ENCODE measurements around the gene CNTN1. TPM values are rescaled to one million over a fixed set of nuclear protein-coding genes. Genes with fewer than 3 reads are reported as not detected.

CNTN1 gene
- polyA plus RNA-seq, 1 donor (not counting 4 experiments of a cell fraction or from before 2014, with no cell fraction given), result 19.0 TPM

- H4K20me1 ChIP-seq (ENCODE audit: control insufficient read depth, extremely low read depth, insufficient read depth, low read length), result no peaks in the 10 kb centered on the region
- H3K4me2 ChIP-seq (ENCODE audit: control insufficient read depth, extremely low read depth, insufficient read depth, low read depth, low read length), result peak overlapping the region; percentile 19
- no peaks in the 10 kb centered on the region for H3K27me3 ChIP-seq (ENCODE audit: control insufficient read depth, extremely low read depth, insufficient read depth, low read length)
- FAIRE-seq (no peak), DNase-seq (ENCODE audit: low read depth, low spot score) (no peak)
- H3K4me1 ChIP-seq (ENCODE audit: control insufficient read depth, extremely low read depth, insufficient read depth, low read length), result peaks cover 8% of the 10 kb centered on the region
- H3K9me3 ChIP-seq (ENCODE audit: control insufficient read depth, low read depth, low read length), result no peaks in the 10 kb centered on the region
- H3K79me2 ChIP-seq (ENCODE audit: control insufficient read depth, insufficient read depth, low read length), result no peaks in the 10 kb centered on the region
- H3K27ac ChIP-seq (ENCODE audit: control insufficient read depth, insufficient read depth, low read length), result no peak overlapping the region
- H3K4me3 ChIP-seq (ENCODE audit: control insufficient read depth in 2 of 3, extremely low read depth in 1 of 3, insufficient read depth in 2 of 3, low read depth in 1 of 3, low read length in 3 of 3), result no peak overlapping the region
- no peak overlapping the region for H3K9ac ChIP-seq (ENCODE audit: control insufficient read depth, extremely low read depth, insufficient read depth, low read length)
- no peaks in the 10 kb centered on the region for H3K9me1 ChIP-seq (ENCODE audit: control insufficient read depth, extremely low read depth, insufficient read depth, low read length)
- TF ChIP-seq EZH2 (IDR thresholded peaks at IDR 0.05; ENCODE audit: low read length), result no peak
- no peak for TF ChIP-seq CTCF (optimal IDR thresholded peaks at IDR 0.05 in 1 of 3, IDR thresholded peaks at IDR 0.05 in 1 of 3, conservative IDR thresholded peaks at IDR 0.05 in 1 of 3; ENCODE audit: extremely low read depth in 1 of 3, insufficient read depth in 2 of 3, low read length in 3 of 3)
- no peak overlapping the region for H2AFZ ChIP-seq (ENCODE audit: control insufficient read depth, low read length)
- dilution Hi-C loops (cut with MboI; ENCODE audit: extremely low pct_ligation_motif_present, low sequenced_read_pairs), result no loop called here
- no peaks in the 10 kb centered on the region for H3K36me3 ChIP-seq (ENCODE audit: control insufficient read depth in 2 of 2, extremely low read depth in 1 of 2, insufficient read depth in 2 of 2, low read length in 2 of 2)
Observed at GRCh38 chr12:41034686-41035085, 342.4 kb downstream of the CNTN1 start.

- H3K79me2 ChIP-seq (ENCODE audit: control insufficient read depth, insufficient read depth, low read length), result no peaks in the 10 kb centered on the region
- DNase-seq (ENCODE audit: low read depth, low spot score), result no peak
- no peak for FAIRE-seq
Observed at GRCh38 chr12:41039461-41039860, 347.2 kb downstream of the CNTN1 start.

GRCh38 chr12:41045509-41045908 is 353.3 kb downstream of the CNTN1 start:
- dilution Hi-C loops (cut with MboI; ENCODE audit: extremely low pct_ligation_motif_present, low sequenced_read_pairs), result no loop called here
- Histone ChIP-seq H3K27me3 (ENCODE audit: control insufficient read depth, extremely low read depth, insufficient read depth, low read length) (no peaks in the 10 kb centered on the region), H3K9me3 (ENCODE audit: control insufficient read depth, low read depth, low read length) (no peaks in the 10 kb centered on the region), H3K4me2 (ENCODE audit: control insufficient read depth, extremely low read depth, insufficient read depth, low read depth, low read length) (no peak overlapping the region), H3K4me1 (ENCODE audit: control insufficient read depth, extremely low read depth, insufficient read depth, low read length) (no peaks in the 10 kb centered on the region), H2AFZ (ENCODE audit: control insufficient read depth, low read length) (no peak overlapping the region), H3K27ac (ENCODE audit: control insufficient read depth, insufficient read depth, low read length) (no peak overlapping the region), H3K36me3 (ENCODE audit: control insufficient read depth in 2 of 2, extremely low read depth in 1 of 2, insufficient read depth in 2 of 2, low read length in 2 of 2) (no peaks in the 10 kb centered on the region), H4K20me1 (ENCODE audit: control insufficient read depth, extremely low read depth, insufficient read depth, low read length) (no peaks in the 10 kb centered on the region), H3K9me1 (ENCODE audit: control insufficient read depth, extremely low read depth, insufficient read depth, low read length) (no peaks in the 10 kb centered on the region), H3K4me3 (ENCODE audit: control insufficient read depth in 2 of 3, extremely low read depth in 1 of 3, insufficient read depth in 2 of 3, low read depth in 1 of 3, low read length in 3 of 3) (no peak overlapping the region), H3K79me2 (ENCODE audit: control insufficient read depth, insufficient read depth, low read length) (no peaks in the 10 kb centered on the region), H3K9ac (ENCODE audit: control insufficient read depth, extremely low read depth, insufficient read depth, low read length) (no peak overlapping the region)
- DNase-seq (ENCODE audit: low read depth, low spot score) (no peak), FAIRE-seq (no peak)
- no peak for TF ChIP-seq EZH2 (IDR thresholded peaks at IDR 0.05; ENCODE audit: low read length)
- TF ChIP-seq CTCF (optimal IDR thresholded peaks at IDR 0.05 in 1 of 3, IDR thresholded peaks at IDR 0.05 in 1 of 3, conservative IDR thresholded peaks at IDR 0.05 in 1 of 3; ENCODE audit: extremely low read depth in 1 of 3, insufficient read depth in 2 of 3, low read length in 3 of 3), result no peak

More at GRCh38 chr12:41039461-41039860, 347.2 kb downstream of the CNTN1 start:
- H3K9me1 ChIP-seq (ENCODE audit: control insufficient read depth, extremely low read depth, insufficient read depth, low read length), result no peaks in the 10 kb centered on the region
- dilution Hi-C loops (cut with MboI; ENCODE audit: extremely low pct_ligation_motif_present, low sequenced_read_pairs), result no loop called here
- H3K36me3 ChIP-seq (ENCODE audit: control insufficient read depth in 2 of 2, extremely low read depth in 1 of 2, insufficient read depth in 2 of 2, low read length in 2 of 2), result no peaks in the 10 kb centered on the region
- no peaks in the 10 kb centered on the region for H4K20me1 ChIP-seq (ENCODE audit: control insufficient read depth, extremely low read depth, insufficient read depth, low read length)
- no peak overlapping the region for H3K4me3 ChIP-seq (ENCODE audit: control insufficient read depth in 2 of 3, extremely low read depth in 1 of 3, insufficient read depth in 2 of 3, low read depth in 1 of 3, low read length in 3 of 3)
- no peak for TF ChIP-seq EZH2 (IDR thresholded peaks at IDR 0.05; ENCODE audit: low read length)
- H2AFZ ChIP-seq (ENCODE audit: control insufficient read depth, low read length), result no peak overlapping the region
- H3K4me1 ChIP-seq (ENCODE audit: control insufficient read depth, extremely low read depth, insufficient read depth, low read length), result peaks cover 6% of the 10 kb centered on the region
- H3K9ac ChIP-seq (ENCODE audit: control insufficient read depth, extremely low read depth, insufficient read depth, low read length), result no peak overlapping the region
- H3K27ac ChIP-seq (ENCODE audit: control insufficient read depth, insufficient read depth, low read length), result no peak overlapping the region
- no peak overlapping the region for H3K4me2 ChIP-seq (ENCODE audit: control insufficient read depth, extremely low read depth, insufficient read depth, low read depth, low read length)
- no peaks in the 10 kb centered on the region for H3K9me3 ChIP-seq (ENCODE audit: control insufficient read depth, low read depth, low read length)
- no peaks in the 10 kb centered on the region for H3K27me3 ChIP-seq (ENCODE audit: control insufficient read depth, extremely low read depth, insufficient read depth, low read length)

Measured in keratinocyte (primary cell).